Endodermal cell (in vitro differentiated cells): ENCODE results near the gene CLGN. TPM values are rescaled to one million over a fixed set of nuclear protein-coding genes. Genes with fewer than 3 reads are reported as not detected.
A peak's percentile ranks its signal among the peaks of the same experiment; 100 is the strongest.

ENCODE experiments used
- DNase-seq: peaks from one replicate; pipeline ENCODE4 v3.0.0-alpha.2; 2017
- H3K27ac ChIP-seq: 2 replicates; pipeline ENCODE4 v1.5.1; 2013; ENCODE audit warnings: mild to moderate bottlenecking, low read depth, low read length, moderate library complexity
- H3K27me3 ChIP-seq: 2 replicates; pipeline ENCODE4 v1.6.1; 2013; ENCODE audit warnings: mild to moderate bottlenecking, low read length, moderate library complexity; ENCODE audit not compliant: insufficient read depth, control insufficient read depth, poor library complexity, severe bottlenecking
- H3K36me3 ChIP-seq: 2 replicates; pipeline ENCODE4 v1.7.0; 2013; ENCODE audit warnings: mild to moderate bottlenecking, low read length, moderate library complexity; ENCODE audit not compliant: control insufficient read depth, insufficient read depth
- H3K4me1 ChIP-seq: one replicate; pipeline ENCODE4 v1.7.0; 2013; ENCODE audit warnings: low read length; ENCODE audit not compliant: control insufficient read depth, insufficient read depth
- H3K4me3 ChIP-seq: 2 replicates; pipeline ENCODE4 v1.5.1; 2013; ENCODE audit warnings: mild to moderate bottlenecking, low read length, moderate library complexity
- H3K9ac ChIP-seq: 2 replicates; pipeline ENCODE4 v1.6.1; 2013; ENCODE audit warnings: mild to moderate bottlenecking, low read length, moderate library complexity; ENCODE audit not compliant: poor library complexity, severe bottlenecking; ENCODE audit errors: extremely low read depth
- H3K9me3 ChIP-seq: 2 replicates; pipeline ENCODE4 v1.6.1; 2013; ENCODE audit warnings: mild to moderate bottlenecking, low read length, moderate library complexity; ENCODE audit not compliant: control insufficient read depth
- H3K27ac Mint-ChIP-seq: 2 replicates; pipeline ENCODE4 v1.8.0; 2020; ENCODE audit warnings: mixed read lengths
- H3K27me3 Mint-ChIP-seq: 2 replicates; pipeline ENCODE4 v1.8.0; 2021; ENCODE audit warnings: mild to moderate bottlenecking, mixed read lengths; ENCODE audit not compliant: insufficient read depth
- H3K36me3 Mint-ChIP-seq: 2 replicates; pipeline ENCODE4 v1.8.0; 2020; ENCODE audit warnings: low read depth, mixed read lengths
- H3K4me1 Mint-ChIP-seq: 2 replicates; pipeline ENCODE4 v1.8.0; 2020; ENCODE audit warnings: mixed read lengths
- H3K4me3 Mint-ChIP-seq: 2 replicates; pipeline ENCODE4 v1.8.0; 2020; ENCODE audit warnings: mild to moderate bottlenecking, moderate library complexity, mixed read lengths
- H3K9me3 Mint-ChIP-seq: 2 replicates; pipeline ENCODE4 v1.8.0; 2020; ENCODE audit warnings: mild to moderate bottlenecking, mixed read lengths
- CTCF ChIP-seq: fragments of 200-600 bp; sonication (generic); conservative IDR thresholded peaks from 2 replicates; pipeline ENCODE4 v1.5.0; 2021; ENCODE audit warnings: antibody characterized with exemption, mild to moderate bottlenecking
- WGBS, 2 experiments: methylation state at CpG; one replicate each; pipeline versions ENCODE4 v1.1.5 to v1.1.7; 2013; ENCODE audit warnings: missing lambda C conversion rate in 2 of 2, mixed read lengths in 1 of 2; ENCODE audit not compliant: insufficient coverage in 1 of 2, insufficient read length in 1 of 2; 5-methylcytosine and 5-hydroxymethylcytosine counted together
- total RNA-seq, 2 donors: library from RNA; stranded (reverse); fragmentation: NEBNext Ultra II Directional in 1 of 2; extraction: Animal tissue kit (Norgen Biotek cat#: 25700) in 1 of 2; gene quantifications; 2 replicates in 1 of 2; 3 replicates in 1 of 2; pipeline ENCODE4 v1.2.1, GENCODE V29; 2021

CLGN gene
- total RNA-seq, 2 donors from 2014 or later = 3.8 to 4.6 TPM

GRCh38 chr4:140358281-140358680, 69.2 kb downstream of the CLGN start:
- 8% methylated on average over 1 of the region's 1 CpG; no CpG with 5 or more reads in 1 of the 2 experiments for WGBS, 2 experiments
- Mint-ChIP-seq H3K9me3 (no peaks in the 10 kb centered on the region), H3K27ac (peak overlapping the region; percentile 56), H3K4me3 (no peak overlapping the region), H3K36me3 (no peaks in the 10 kb centered on the region), H3K4me1 (peaks cover 35% of the 10 kb centered on the region), H3K27me3 (peaks cover 6% of the 10 kb centered on the region)
- Histone ChIP-seq H3K4me3 (peak overlapping the region; percentile 26), H3K4me1 (peaks cover 6% of the 10 kb centered on the region), H3K27me3 (no peaks in the 10 kb centered on the region), H3K27ac (no peak overlapping the region), H3K36me3 (no peaks in the 10 kb centered on the region), H3K9ac (no peak overlapping the region), H3K9me3 (no peaks in the 10 kb centered on the region)
- DNase-seq = no peak
- TF ChIP-seq CTCF = no peak

GRCh38 chr4:140357868-140358267, 69.6 kb downstream of the CLGN start:
- H3K9ac ChIP-seq = no peak overlapping the region
- no peak overlapping the region for H3K27ac ChIP-seq
- Mint-ChIP-seq H3K27ac (peak overlapping the region; percentile 37), H3K36me3 (no peaks in the 10 kb centered on the region), H3K9me3 (no peaks in the 10 kb centered on the region), H3K4me3 (no peak overlapping the region), H3K4me1 (peaks cover 35% of the 10 kb centered on the region), H3K27me3 (peaks cover 5% of the 10 kb centered on the region)
- no peaks in the 10 kb centered on the region for H3K27me3 ChIP-seq
- H3K4me1 ChIP-seq = peaks cover 6% of the 10 kb centered on the region
- no peak for TF ChIP-seq CTCF
- H3K4me3 ChIP-seq = peak overlapping the region; percentile 26
- H3K36me3 ChIP-seq = no peaks in the 10 kb centered on the region
- 41 to 46% methylated on average over 2 to 3 of the region's 3 CpGs for WGBS, 2 experiments
- no peaks in the 10 kb centered on the region for H3K9me3 ChIP-seq
- peak; percentile 54 for DNase-seq

- 91% methylated on average over 1 of the region's 1 CpG; no CpG with 5 or more reads in 1 of the 2 experiments for WGBS, 2 experiments
- no peaks in the 10 kb centered on the region for H3K36me3 Mint-ChIP-seq
- Histone ChIP-seq H3K36me3 (no peaks in the 10 kb centered on the region), H3K27me3 (no peaks in the 10 kb centered on the region), H3K9ac (no peak overlapping the region), H3K9me3 (no peaks in the 10 kb centered on the region), H3K27ac (no peak overlapping the region), H3K4me3 (no peak overlapping the region), H3K4me1 (peaks cover 12% of the 10 kb centered on the region)
- TF ChIP-seq CTCF = no peak
- H3K4me3 Mint-ChIP-seq = no peak overlapping the region
- no peak for DNase-seq
- no peaks in the 10 kb centered on the region for H3K9me3 Mint-ChIP-seq
- H3K27ac Mint-ChIP-seq = no peak overlapping the region
- H3K4me1 Mint-ChIP-seq = peaks cover 53% of the 10 kb centered on the region
- no peaks in the 10 kb centered on the region for H3K27me3 Mint-ChIP-seq
Observed at GRCh38 chr4:140355288-140355687, 72.2 kb downstream of the CLGN start.
